GM19372 (cell line): ENCODE measurements around the gene NDUFS5.
"Not testable (repeated sequence)": the region's sequence is repeated elsewhere in the genome, so short reads cannot be mapped to it uniquely, and the experiment has no call there.

ENCODE experiments used
- ATAC-seq: cut with Tn5 transposase; IDR thresholded peaks from one replicate; pipeline ENCODE4 v1.9.1; 2021; ENCODE audit warnings: mild to moderate bottlenecking, low read depth, moderate library complexity; ENCODE audit not compliant: unreplicated experiment

Gene NDUFS5

DNA sequence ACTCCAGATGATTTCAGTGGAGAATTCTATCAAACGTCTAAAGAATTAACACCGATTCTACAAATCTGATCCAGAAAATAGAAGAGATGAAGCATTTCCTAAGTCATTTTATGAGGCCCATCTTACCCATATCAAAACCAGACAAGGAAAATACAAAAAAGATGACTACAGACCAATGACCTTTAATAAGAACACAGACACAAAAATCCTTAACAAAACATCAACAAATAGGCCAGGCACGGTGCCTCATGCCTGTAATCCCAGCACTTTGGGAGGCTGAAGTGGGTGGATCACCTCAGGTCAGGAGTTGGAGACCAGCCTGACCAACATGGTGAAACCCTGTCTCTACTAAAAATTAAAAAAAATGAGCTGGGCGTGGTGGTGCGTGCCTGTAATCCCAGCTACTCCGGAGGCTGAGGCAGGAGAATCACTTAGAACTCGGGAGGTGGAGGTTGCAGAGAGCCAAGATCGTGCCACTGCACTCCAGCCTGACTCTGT is 29.1 kb downstream of the NDUFS5 start:
- ATAC-seq, result not testable (repeated sequence)

DNA sequence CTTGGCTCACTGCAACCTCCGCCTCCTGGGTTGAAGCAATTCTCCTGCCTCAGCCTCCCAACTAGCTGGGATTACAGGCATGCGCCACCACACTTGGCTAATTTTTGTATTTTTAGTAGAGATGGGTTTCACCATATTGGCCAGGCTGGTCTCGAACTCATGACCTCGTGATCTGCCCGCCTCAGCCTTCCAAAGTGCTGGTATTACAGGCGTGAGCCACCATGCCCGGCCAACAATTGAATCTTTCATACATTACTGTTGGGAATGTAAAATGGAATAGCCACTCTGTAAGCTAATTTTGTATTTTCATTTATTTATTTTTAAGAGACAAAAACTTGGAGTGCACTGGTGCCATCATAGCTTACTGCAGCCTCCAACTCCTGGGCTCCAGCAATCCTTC is 35.4 kb downstream of the NDUFS5 start:
- not testable (repeated sequence) for ATAC-seq

DNA sequence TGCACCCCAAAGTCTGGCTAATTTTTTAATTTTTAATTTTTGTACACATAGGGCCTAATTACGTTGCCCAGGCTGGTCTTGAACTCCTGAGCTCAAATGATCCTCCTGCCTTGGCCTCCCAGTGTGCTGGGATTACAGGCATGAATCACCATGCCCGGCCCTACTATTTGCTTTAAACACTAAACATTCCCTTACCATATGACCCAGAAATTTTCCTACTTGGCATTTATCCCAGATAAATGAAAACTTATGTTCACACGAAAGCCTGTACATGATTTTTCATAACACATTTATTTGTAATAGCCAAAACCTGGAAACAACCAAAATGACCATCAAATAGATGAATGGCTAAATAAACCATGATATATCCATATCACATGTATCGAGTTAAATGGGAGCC is 35.8 kb downstream of the NDUFS5 start:
- ATAC-seq, result no peak

DNA sequence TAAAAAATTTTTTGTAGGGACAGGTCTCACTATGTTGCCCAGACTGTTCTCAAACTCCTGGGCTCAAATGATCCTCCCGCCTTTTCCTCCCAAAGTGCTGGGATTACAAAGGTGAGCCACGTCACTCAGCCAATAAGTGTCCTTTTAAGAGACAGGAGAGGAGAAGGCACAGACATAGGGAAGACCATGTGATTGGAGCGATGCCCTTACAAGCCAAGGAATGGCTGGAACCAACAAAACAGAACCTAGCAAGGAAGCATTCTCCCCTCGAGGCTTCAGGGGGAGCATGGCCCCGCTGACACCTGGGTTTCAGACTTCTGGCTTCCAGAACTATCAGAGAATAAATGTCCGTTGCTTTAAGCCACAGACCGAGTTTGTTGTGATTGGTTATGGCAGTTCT is 37.0 kb downstream of the NDUFS5 start:
- ATAC-seq, result no peak

DNA sequence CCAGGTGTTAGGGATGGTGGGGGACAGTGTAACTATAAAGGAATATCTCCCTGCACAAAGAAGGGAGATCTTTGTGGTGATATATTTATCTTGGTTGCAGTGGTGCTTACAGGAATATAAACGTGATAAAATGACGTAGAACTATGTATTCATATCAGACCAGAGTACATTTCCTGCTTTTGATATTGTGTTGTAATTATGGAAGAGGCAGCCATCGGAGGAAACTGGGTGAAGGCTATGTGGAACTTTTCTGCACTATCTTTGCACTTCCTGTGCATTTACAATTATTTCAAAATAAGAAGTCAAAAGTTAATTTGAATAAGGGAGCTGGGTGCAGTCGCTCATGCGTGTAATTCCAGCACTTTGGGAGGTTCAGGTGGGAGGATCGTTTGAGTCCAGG is 37.6 kb downstream of the NDUFS5 start:
- ATAC-seq, result no peak

DNA sequence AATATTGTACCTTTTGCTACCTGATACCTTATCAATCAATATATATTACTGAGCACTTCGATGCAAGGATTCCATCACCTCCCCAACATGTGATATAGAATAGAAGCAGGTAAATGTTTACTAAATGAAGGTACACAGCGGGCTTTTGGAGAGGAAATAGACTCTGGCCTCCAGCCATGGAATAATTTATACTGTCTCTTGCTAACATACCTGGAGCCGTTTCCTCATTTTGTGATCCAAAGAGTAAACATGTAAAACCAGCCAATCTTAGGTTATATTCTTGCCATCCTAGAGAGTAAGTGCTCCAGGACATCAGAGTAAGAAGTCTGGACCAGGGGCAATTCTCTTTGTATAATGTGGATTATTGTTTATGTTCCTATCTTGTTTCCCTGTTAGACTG is 39.4 kb downstream of the NDUFS5 start:
- ATAC-seq, result no peak

DNA sequence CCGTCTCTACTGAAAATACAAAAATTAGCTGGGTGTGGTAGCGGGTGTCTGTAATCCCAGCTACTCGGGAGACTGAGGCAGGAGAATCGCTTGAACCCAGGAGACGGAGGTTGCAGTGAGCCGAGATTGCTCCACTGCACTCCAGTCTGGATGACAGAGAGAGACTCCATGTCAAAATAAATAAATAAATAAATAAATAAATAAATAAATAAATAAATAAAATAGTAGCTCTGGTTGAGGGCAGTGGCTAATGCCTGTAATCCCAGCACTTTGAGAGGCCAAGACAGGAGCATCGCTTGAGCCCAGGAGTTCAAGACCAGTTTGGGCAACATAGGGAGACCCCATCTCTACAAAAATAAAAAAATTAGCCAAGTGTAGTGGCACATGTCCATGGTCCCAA is 42.1 kb downstream of the NDUFS5 start:
- not testable (repeated sequence) for ATAC-seq

DNA sequence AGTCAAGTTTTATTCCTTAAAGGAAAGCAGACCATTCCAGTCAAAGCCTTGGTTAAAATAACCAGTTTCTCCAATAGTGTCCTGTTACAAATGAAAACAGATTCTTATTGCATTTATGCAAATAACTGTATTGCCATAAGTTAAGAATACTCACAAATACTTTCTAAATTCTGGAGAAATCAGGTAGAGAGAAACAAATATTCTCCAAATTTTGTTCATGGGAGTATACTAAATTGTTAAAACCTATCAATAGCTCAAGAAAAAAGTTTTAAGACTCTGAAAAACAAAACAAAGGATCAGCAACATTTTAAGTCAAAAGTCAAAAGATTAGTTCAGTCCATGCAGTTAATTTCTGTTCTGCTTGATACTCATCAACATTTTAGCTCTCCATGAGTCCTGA is 45.4 kb downstream of the NDUFS5 start:
- ATAC-seq, result not testable (repeated sequence)

DNA sequence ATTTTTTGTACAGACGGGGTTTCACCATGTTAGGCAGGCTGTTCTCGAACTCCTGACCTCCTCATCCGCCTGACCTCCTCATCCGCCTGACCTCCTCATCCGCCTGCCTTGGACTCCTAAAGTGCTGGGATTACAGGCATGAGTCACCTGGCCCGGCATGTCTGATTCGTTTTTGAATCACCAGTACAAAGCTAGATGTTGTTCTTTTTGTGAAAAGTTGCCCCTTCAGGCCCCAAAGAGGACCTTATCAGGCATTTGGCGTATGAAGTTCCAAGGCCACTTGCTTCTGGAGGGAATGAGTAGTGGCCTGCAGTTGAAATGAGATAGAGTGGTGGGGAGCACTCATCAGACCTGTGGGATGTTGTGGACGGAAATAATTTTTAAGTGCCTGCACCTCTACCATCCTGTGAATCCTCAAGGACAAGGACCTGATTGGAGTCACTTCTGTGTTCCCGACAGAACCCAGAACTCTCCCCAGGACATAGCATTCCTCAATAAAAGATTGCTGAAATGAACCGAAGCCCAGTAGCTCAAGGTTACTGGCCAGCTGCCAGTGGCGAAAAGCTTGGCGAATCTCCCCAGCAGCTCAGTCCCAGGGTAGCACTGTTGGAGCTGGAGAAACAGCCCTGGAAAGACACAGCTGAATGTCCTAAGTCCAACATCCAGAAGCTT is 50.1 kb downstream of the NDUFS5 start:
- no peak for ATAC-seq

DNA sequence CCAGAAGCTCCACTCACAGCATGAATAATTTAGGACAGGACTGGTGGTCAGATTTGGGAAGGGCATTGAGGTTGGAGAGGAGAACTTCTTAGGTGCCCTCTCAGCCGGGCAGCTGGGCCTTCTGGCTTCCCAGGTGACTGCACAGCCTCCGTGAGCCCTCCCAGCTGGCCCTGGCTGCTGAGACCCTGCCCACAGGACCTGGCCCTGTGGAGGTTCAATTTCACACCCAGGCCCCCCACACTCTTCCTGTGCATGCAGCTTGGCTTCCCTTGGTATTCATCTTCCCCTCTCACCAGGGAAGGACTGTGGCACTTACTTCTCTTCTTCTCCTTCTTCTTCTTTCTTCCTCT is 50.6 kb downstream of the NDUFS5 start:
- ATAC-seq, result no peak

DNA sequence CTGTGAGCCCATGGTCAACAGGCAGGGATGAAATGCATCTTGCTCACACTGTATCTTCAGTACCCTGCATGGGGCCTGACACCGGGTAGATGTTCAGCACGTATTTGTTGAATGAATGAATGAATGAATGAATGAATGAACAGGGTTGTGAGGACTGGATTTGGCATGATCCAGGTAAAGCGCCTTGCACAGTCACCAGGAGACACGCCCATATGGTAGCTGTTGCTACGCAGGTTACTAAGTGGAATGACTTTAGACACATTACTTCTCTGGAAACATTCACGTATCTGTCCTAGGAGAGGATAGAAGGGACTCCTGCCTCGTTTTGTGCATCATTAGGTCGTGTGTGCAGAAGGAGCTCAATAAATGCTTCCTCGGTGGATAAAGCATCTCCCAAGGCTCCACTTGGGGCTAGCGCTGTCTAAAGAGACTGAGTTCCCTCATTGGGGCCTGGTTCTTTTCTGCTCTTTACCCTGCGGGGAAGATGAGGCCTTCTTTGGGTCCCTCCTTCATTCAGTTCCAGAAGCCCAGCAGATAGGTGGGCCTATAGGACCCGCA is 54.2 kb downstream of the NDUFS5 start:
- ATAC-seq, result no peak

DNA sequence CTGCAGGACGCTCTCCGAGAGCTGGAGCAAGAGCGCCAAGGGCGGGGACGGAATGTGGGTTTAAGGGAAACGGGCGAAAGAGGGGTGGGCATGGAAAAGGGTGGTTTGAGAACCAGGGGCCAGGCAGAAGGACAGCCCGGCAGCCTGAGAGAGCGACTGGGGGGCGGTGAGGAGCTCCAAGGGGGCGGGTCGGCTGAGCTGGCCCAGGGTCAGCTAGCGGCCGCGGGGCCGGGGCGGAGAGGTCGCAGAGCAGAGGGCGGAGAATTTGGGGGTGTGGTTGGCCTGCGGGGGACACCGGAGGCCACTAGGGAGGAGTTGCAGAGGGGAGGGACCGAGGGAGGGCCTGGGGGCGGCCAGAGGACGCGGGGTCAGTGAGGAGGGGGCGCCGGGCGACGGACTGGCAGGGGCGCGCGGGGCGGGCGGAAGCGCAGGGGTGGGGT is 54.7 kb downstream of the NDUFS5 start:
- ATAC-seq, result no peak

DNA sequence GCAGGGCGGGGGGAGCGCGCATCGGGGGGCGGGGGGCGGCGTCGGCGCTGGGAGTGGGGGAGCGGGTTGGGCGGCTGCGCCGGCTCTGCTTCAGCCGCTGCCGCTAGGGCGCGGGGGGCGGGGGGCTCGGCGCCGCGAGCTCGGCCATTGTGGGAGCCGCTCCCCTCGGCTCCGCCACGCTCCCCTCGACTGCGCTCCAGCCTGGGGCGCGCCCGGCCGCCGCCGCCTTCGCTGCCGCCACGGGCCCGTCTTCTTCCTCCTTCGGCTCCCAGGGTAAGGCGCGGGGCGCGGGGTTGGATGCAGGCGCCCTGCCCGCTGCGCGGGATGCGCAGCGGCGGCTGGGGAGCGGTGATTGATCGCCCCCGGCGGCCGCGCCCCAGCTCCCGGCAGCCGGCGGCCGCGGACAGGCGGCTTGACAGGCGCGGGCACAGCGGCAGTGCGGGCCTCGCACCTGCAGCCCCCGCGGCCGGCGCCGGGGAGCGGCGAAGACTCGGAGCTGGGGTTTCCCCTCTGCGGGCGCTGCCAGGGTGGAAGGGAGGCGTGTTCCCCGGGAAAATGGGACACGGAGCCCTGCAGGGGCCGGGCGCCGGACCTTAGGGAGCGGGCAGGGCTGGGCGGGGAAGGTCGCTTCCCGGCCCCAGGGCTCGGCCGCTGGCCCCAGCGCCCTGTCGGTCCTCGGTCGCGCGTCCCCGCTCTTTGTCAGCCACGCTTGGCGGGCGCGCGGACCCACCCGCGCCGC is 55.3 kb downstream of the NDUFS5 start:
- ATAC-seq, result no peak

DNA sequence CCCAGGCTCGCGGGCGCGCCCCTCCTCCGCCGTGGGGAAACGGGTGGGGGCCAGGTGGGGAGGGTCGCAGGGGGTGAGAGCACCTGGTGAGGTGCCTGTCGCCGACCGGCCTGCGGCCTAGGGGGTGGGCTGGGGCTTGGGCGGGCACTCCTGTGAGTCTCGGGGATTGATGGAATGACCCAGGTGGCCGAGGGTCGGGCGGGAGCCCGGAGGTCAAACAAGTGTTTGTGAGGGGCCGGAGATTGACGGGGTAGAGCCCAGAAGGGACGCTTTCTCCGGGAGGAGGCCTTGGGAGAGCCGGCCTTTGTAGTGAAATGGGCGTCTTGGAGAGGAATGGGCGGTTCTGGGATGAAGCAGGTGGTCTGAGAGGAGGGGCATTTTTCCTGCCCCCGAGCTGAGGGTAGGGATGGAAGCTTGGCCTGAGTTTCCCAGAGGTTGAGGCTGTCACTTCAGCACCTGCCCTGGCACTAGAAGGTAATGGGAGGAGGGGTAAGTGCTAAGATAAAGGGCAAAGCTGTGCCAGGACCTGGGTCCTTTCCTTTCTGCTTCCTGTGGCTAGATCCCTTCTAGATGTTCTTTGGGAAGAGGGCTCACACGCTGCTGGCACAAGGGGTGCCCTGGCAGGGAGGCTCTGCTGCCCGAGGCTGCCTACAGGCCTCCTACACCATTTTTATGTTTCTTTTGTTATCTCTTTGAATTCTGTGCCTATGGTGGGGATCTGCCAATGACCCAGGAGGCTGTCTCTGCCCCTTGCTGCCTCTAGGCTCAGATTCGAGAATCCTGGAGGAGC is 56.1 kb downstream of the NDUFS5 start:
- no peak for ATAC-seq

DNA sequence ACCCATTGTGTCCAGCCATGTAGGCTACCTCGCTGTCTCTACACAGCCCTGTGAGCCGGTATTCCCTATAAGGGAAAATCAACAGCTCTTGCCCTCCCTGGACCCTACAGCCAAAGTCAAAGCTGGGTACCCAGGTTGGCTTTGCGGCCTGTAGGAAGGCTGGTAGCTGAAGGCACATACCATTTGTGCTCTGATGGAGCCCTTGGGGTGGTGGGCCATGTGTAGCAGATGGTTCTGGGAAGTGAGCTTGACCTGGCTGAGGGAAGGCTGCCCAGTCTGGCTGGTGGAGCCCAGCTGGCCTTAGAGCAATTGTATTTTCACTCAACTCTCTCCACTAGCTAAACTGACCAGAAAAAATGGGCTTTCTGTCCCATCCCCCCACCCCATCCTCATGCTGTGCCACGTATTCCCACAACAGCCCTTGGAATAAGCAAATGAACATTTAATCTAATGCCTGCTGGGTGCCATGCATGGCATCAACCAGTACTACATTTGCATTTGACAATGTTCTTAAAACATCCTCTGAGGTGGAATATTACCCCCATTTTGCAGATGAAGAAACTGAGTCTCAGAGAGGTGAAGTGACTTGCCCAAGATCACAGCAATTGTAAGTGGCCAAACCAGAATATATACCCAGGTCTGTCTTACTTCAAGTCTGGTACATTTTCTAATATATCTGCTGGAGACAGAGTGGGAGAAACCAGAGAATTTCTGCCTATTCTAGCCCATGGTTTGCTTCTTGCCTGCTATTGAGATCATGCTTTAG is 56.8 kb downstream of the NDUFS5 start:
- no peak for ATAC-seq

DNA sequence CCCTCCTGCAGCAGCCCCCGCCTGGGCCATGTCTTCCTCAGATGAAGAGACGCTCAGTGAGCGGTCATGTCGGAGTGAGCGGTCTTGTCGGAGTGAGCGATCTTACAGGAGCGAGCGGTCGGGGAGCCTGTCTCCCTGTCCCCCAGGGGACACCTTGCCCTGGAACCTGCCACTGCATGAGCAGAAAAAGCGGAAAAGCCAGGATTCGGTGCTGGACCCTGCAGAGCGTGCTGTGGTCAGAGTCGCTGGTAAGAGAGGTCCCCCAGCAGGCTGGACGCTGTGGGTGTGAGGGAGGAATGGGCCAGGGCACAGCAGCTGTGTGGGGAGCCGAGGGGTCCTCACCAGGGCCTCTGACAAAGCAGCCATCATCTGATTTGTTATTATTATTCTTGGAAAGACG is 58.0 kb downstream of the NDUFS5 start:
- no peak for ATAC-seq
